Muscle of leg (tissue), 11 donors: ENCODE data around the gene KIF16B. TPM values are rescaled to one million over a fixed set of nuclear protein-coding genes. Genes with fewer than 3 reads are reported as not detected.

Experiments
- DNase-seq: peaks from one replicate; pipeline ENCODE4 v3.0.0; 2013
- H3K27ac ChIP-seq: one replicate; pipeline ENCODE4 v1.5.1; 2013; ENCODE audit warnings: mild to moderate bottlenecking, low read length, control low read depth
- H3K27me3 ChIP-seq: one replicate; pipeline ENCODE4 v1.6.1; 2013; ENCODE audit warnings: low read length; ENCODE audit not compliant: control insufficient read depth, insufficient read depth
- H3K36me3 ChIP-seq: one replicate; pipeline ENCODE4 v1.6.1; 2013; ENCODE audit warnings: low read length; ENCODE audit not compliant: control insufficient read depth, insufficient read depth
- H3K4me1 ChIP-seq: one replicate; pipeline ENCODE4 v1.6.1; 2013; ENCODE audit warnings: low read length; ENCODE audit not compliant: control insufficient read depth, insufficient read depth
- H3K4me3 ChIP-seq: one replicate; pipeline ENCODE4 v1.5.1; 2013; ENCODE audit warnings: low read length, control low read depth
- H3K9me3 ChIP-seq: replicated peaks from 2 replicates; pipeline ENCODE4 v1.6.1; 2013; ENCODE audit warnings: low read depth, low read length; ENCODE audit not compliant: control insufficient read depth
- whole genome bisulfite sequencing: methylation state at CpG from one replicate; pipeline ENCODE4 v1.1.5; 2013; ENCODE audit warnings: missing lambda C conversion rate; ENCODE audit not compliant: insufficient coverage; 5-methylcytosine and 5-hydroxymethylcytosine counted together
- polyA plus RNA-seq, 8 donors: library from polyadenylated mRNA; unstranded; fragments of 120-200 nt; gene quantifications; one replicate each; pipeline versions ENCODE4 v1.2.1 to v1.2.3, GENCODE V29; 2013; ENCODE audit warnings: inconsistent platforms in 1 of 8, low replicate concordance in 1 of 8; ENCODE audit not compliant: insufficient read length in 8 of 8, insufficient read depth in 1 of 8
- total RNA-seq: library from RNA; stranded (reverse); fragments of 120-200 nt; gene quantifications from one replicate; pipeline ENCODE4 v1.2.4, GENCODE V29; 2013

KIF16B gene
- total and polyA plus RNA-seq, 9 donors = 17.2 to 30.3 (median 24.7) TPM

GRCh38 chr20:16299897-16300296 lies 273.4 kb downstream of the KIF16B start:
- WGBS = no CpG with 5 or more reads among the region's 6 CpGs
- H3K4me3 ChIP-seq = no peak overlapping the region
- H3K36me3 ChIP-seq = peaks cover 3% of the 10 kb centered on the region
- no peak for DNase-seq
- H3K27ac ChIP-seq = no peak overlapping the region
- peaks cover 4% of the 10 kb centered on the region for H3K9me3 ChIP-seq
- no peaks in the 10 kb centered on the region for H3K27me3 ChIP-seq
- no peaks in the 10 kb centered on the region for H3K4me1 ChIP-seq

GRCh38 chr20:16296931-16297330 lies 276.3 kb downstream of the KIF16B start:
- Histone ChIP-seq H3K4me3 (no peak overlapping the region), H3K9me3 (no peaks in the 10 kb centered on the region), H3K27me3 (no peaks in the 10 kb centered on the region), H3K36me3 (peaks cover 3% of the 10 kb centered on the region), H3K4me1 (no peaks in the 10 kb centered on the region), H3K27ac (no peak overlapping the region)
- peak; percentile 73 for DNase-seq
- WGBS = 40% methylated on average over 3 of the region's 3 CpGs

DNA sequence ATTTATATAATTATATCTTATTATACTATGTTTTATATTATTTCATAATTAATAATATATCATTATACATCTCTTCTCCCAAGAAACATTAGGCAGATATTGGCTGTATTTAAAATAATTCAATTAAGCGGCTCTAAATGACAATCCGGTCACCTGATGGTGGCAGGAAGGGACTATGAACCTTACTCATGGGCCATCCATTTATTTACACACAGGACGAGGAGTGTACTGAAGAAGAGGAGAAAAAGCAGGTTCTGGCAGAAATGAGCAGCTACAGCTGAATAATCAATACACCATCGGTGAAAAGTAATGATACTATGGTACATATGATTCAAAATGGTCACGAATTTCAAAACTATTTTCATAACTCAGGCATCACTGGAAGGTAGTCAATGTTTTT lies 277.7 kb downstream of the KIF16B start:
- Histone ChIP-seq H3K4me3 (no peak overlapping the region), H3K4me1 (no peaks in the 10 kb centered on the region), H3K27me3 (no peaks in the 10 kb centered on the region), H3K9me3 (no peaks in the 10 kb centered on the region), H3K27ac (no peak overlapping the region), H3K36me3 (peaks cover 3% of the 10 kb centered on the region)
- DNase-seq = no peak
- no CpG with 5 or more reads among the region's 5 CpGs for WGBS

- DNase-seq = no peak
- H3K36me3 ChIP-seq = peaks cover 3% of the 10 kb centered on the region
- 80% methylated on average over 3 of the region's 5 CpGs for WGBS
- H3K27me3 ChIP-seq = no peaks in the 10 kb centered on the region
- H3K4me1 ChIP-seq = no peaks in the 10 kb centered on the region
- no peak overlapping the region for H3K4me3 ChIP-seq
- no peaks in the 10 kb centered on the region for H3K9me3 ChIP-seq
- H3K27ac ChIP-seq = no peak overlapping the region
These were observed 279.7 kb downstream of the KIF16B start for GRCh38 chr20:16293590-16293989.

GRCh38 chr20:16292226-16292880 lies 280.9 kb downstream of the KIF16B start:
- no peak for DNase-seq
- WGBS = 69% methylated on average over 2 of the region's 4 CpGs
- peaks cover 3% of the 10 kb centered on the region for H3K36me3 ChIP-seq

DNA sequence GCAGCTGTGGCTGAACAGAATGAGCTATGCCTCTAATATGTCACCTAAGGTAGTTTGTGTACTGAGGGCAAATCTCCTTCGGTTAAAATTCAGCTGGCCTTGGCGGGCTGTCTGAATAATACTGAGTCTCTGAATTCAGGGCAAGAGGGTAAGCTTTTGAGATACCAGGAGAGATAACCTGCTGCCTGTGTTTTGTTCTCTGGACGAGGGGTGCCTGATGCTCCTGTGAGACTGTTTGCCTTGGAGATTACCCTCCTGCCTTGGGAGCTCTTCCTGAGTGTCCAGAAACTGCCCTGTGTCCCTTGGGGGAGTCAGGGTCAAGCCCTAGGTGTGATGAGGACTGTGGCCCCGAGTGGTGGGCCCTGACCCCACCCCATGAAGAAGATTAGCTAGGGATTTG lies 282.9 kb downstream of the KIF16B start:
- no peaks in the 10 kb centered on the region for H3K4me1 ChIP-seq
- 86% methylated on average over 1 of the region's 4 CpGs for WGBS
- no peak for DNase-seq
- H3K27ac ChIP-seq = no peak overlapping the region
- H3K36me3 ChIP-seq = no peaks in the 10 kb centered on the region
- H3K27me3 ChIP-seq = no peaks in the 10 kb centered on the region
- no peak overlapping the region for H3K4me3 ChIP-seq
- no peaks in the 10 kb centered on the region for H3K9me3 ChIP-seq

More at GRCh38 chr20:16292226-16292880, 280.9 kb downstream of the KIF16B start:
- H3K4me1 ChIP-seq = no peaks in the 10 kb centered on the region
- H3K27ac ChIP-seq = no peak overlapping the region
- H3K9me3 ChIP-seq = no peaks in the 10 kb centered on the region
- H3K4me3 ChIP-seq = no peak overlapping the region
- no peaks in the 10 kb centered on the region for H3K27me3 ChIP-seq

DNA sequence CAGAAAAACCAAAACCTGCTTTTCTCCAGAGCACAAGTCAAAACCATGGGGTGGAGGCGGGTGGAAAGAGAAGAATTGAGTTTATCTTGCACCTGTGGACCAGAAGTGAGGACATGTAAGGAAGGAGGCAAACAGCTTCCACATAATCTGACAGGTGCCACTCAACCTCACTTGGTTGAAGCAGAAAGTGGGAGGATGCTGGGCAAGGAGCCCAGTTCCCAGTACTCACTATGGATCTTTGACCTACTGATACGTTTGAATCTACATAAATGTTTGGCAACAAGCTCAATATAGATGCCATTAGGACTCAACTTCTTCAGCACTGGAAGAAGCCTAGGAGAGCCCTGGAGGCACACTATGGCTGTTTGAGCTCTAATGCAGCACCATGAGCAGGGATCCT lies 285.5 kb downstream of the KIF16B start:
- DNase-seq = no peak

DNA sequence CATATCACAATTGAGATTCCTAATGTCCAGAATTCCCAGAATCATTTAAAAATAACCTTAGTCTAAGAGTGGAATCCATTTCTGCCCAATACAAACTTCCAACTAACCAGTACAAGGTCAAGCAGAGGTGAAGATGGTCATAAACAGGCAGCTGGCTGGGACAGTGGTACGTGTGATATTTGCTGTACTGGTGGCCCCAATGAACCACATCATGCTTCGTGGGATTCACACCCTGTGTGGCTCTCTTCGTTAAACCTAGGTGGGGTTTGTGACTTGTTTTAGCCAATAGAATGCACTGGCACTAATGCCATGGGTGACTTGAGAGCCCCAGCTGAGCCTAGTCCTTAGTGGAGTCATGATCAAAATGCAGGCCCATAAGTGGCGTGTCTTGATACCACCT lies 286.6 kb downstream of the KIF16B start:
- no peak overlapping the region for H3K4me3 ChIP-seq
- no peaks in the 10 kb centered on the region for H3K36me3 ChIP-seq
- H3K4me1 ChIP-seq = peaks cover 14% of the 10 kb centered on the region
- H3K27me3 ChIP-seq = no peaks in the 10 kb centered on the region
- H3K27ac ChIP-seq = no peak overlapping the region
- 83% methylated on average over 2 of the region's 4 CpGs for WGBS
- H3K9me3 ChIP-seq = peaks cover 4% of the 10 kb centered on the region
- no peak for DNase-seq

More for the DNA sequence above, 285.5 kb downstream of the KIF16B start:
- no peaks in the 10 kb centered on the region for H3K27me3 ChIP-seq
- no peaks in the 10 kb centered on the region for H3K36me3 ChIP-seq
- no peak overlapping the region for H3K4me3 ChIP-seq
- WGBS = no CpG with 5 or more reads among the region's 2 CpGs
- H3K9me3 ChIP-seq = peaks cover 4% of the 10 kb centered on the region
- H3K4me1 ChIP-seq = peaks cover 14% of the 10 kb centered on the region
- H3K27ac ChIP-seq = no peak overlapping the region

DNA sequence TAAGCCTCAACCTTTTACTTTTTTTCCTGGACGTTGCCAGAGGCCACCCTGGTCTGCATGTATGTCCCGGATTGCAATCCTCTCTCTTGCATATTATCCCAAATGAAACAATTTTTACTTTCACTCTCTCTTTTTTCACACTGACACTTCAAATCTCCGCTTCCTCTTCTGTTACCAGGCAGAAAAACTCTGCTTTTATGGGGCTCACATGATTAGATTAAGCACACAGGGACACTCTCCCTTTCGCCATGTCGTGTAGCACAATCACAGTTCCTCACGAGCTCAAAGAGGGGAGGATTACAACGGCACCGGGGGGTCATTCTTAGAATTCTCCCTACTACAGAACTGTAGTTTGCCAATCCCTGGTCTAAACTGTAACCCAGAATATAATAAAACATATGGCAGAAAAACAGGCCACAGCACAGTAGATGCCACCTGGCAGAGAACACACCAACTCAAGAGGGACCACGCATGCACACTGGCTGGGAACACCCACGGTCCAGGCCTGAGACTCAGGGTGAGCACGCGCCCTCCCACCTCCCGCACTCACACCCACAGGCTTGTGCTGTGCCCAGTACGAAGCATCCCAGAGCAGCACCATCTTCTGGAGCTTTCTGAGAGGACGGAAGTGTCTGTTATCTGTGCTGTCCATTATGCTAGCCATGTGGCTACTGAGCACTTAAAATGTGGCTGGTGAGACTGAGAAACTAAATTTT lies 288.7 kb downstream of the KIF16B start:
- Histone ChIP-seq H3K4me3 (no peak overlapping the region), H3K36me3 (no peaks in the 10 kb centered on the region), H3K4me1 (peaks cover 14% of the 10 kb centered on the region), H3K27me3 (no peaks in the 10 kb centered on the region), H3K27ac (peak overlapping the region; percentile 73), H3K9me3 (peaks cover 4% of the 10 kb centered on the region)
- no peak for DNase-seq
- WGBS = 71% methylated on average over 13 of the region's 15 CpGs

DNA sequence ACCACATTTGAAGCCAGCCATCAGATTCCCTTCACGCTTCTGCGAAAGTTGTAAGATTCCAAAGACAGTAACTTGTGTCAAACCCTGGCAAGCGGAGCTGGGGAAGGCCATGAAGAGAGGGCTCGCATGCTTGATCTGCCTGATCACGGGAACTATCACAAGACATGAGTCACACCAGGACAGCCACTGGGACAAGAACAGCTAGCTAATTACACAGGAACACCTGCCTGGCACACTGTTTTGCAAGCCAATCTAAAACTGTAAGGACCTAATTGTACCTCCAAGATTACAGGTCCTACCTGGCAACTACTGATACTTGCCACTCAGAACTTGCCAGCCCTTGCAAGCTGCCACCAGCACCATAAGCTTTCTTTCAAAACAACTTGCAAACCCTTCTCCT lies 289.3 kb downstream of the KIF16B start:
- Histone ChIP-seq H3K4me1 (peaks cover 14% of the 10 kb centered on the region), H3K27me3 (no peaks in the 10 kb centered on the region), H3K4me3 (no peak overlapping the region), H3K27ac (peak overlapping the region; percentile 81), H3K36me3 (no peaks in the 10 kb centered on the region), H3K9me3 (peaks cover 4% of the 10 kb centered on the region)
- peak; percentile 27 for DNase-seq
- 94% methylated on average over 5 of the region's 5 CpGs for WGBS
